ENCODE data around the gene MTR.
"Not testable (repeated sequence)": the region's sequence is repeated elsewhere in the genome, so short reads cannot be mapped to it uniquely, and the experiment has no call there.

The MTR gene

GRCh38 chr1:236865818-236866155 lies 70.7 kb downstream of the MTR start:
- DNase-seq = no peak

DNA sequence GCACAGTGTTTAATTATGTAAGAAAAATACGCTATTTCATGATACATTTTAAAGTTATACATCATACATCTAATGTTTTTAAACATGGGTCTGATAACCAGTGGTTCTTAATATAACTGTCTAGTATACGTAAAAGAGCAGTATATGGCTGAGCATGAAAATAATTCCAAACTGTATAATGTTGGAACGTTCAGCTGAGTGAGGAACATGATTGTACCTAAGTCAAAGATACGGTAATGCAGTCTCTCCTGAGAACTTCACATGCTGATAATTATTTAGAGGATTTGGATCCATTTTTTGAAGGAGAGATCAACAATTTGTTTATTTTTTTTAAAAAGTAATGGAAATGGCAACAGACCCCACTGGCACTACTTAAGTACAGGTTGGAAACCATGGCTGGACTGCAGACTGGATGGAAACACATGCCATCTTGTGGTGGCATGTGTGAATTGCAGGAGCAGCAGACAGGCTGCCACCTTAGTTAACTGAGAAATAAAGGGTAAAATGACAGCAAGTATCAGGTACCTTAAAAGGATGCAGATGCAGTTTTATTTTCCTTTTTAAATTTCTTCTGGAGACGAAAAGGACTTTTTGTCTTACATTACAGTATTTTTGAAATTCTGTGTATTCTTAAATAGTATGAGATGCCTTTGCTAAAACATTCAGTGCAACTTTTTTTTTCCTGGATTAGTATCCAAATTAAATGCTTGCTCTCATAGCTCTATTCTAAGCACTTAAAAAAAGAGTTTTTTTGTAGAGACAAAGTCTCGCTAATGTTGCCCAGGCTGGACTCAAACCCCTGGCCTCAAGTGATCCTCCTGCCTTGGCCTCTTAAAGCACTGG lies 73.8 kb downstream of the MTR start:
- peak; percentile 55 for DNase-seq

GRCh38 chr1:236869911-236870310 lies 74.8 kb downstream of the MTR start:
- DNase-seq = no peak

DNA sequence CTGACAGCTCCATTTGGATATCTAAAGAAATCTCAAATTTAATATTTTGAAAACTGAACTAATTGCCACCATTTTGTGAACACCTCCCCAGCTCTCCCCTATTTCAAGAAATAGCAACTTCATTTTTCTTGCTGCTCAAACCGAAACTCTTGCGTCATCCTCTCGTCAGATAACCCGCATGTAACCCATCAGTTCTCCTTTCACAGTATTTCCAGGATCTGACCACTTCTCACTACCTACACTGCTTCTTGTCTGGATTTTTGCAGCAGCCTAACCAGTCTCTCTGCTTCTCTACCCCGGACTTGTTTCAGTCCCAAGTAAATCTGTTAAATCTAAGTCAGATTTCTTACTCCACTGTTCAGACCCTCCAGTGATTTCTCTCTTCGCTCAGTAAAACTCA lies 75.6 kb downstream of the MTR start:
- no peak for DNase-seq

GRCh38 chr1:236872075-236872666 lies 77.1 kb downstream of the MTR start:
- DNase-seq = no peak

- no peak for DNase-seq
These were observed 80.9 kb downstream of the MTR start for GRCh38 chr1:236875975-236876374.

GRCh38 chr1:236877661-236878060 lies 82.6 kb downstream of the MTR start:
- no peak for DNase-seq

DNA sequence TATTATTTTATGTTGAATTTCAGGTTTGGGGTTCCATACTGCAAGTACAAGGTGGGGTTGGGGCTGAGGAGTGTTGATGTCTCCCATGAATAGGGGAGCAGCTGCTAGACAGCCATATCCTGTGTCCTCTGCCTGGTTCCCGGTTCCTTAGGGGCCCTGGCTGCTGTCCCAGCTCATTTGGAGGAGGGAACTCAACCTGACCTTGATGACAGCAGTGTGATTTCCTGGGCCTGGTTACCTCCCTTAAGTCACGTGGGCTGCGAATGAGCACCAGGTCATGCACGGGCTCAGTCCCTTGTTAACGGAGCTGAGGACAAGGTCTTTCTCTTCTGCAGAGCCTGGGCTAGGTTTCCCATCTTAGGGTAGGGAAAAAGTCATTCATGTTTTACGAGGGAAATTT lies 85.1 kb downstream of the MTR start:
- no peak for DNase-seq

- no peak for DNase-seq
These were observed 87.6 kb downstream of the MTR start for GRCh38 chr1:236882678-236883077.

DNA sequence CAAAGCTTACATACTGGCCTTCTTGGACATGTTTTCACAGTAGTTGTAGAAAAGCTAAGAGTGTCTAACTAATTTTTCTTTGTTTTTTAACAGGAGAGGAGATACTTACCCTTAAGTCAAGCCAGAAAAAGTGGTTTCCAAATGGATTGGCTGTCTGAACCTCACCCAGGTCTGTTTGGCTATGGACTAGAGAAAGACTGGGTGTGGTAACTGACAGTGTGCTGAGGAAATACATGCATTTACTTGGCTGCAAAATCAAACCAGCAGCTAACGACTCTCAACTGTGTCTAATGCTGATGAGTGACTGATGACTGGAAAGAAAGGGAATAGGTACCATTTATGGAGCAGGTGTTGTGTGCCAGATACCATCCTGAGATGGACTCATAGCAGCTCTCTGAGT lies 91.1 kb downstream of the MTR start:
- no peak for DNase-seq

- no peak for DNase-seq
These were observed 92.0 kb downstream of the MTR start for GRCh38 chr1:236887081-236887480.

DNA sequence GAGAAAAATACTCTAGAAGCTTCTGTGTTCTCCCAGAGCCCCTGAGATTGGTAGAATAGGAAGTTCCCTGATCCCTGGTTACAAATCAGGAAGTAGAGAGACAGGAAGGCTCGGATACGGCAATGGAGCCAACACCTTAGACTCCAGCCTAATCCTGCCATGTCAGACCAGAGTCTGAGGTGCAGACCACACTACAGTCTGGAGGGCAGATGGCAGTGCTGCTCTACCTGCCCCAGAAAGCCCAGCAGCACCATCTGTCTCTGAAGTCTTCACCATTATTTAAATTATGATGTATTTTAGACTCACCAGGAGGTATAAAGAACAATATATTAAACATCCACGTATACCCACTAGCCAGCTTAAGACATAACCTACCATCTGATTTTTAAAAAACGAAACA lies 93.0 kb downstream of the MTR start:
- DNase-seq = no peak

DNA sequence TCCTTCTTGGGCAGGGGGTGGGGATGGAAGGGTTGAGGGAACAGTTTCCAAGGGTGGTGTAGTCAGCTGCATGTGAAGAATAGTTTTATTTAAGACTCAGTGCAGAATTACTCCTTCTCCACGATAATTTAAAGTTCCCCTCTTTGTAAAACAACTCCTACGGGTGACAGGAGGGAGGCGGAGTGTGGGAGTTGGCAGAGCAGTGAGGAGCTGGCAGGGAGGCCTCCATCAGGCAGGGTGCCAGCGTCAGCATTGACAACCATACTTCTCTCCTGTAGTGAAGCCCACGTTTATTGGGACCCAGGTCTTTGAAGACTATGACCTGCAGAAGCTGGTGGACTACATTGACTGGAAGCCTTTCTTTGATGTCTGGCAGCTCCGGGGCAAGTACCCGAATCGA lies 93.8 kb downstream of the MTR start:
- no peak for DNase-seq

GRCh38 chr1:236890152-236891056 lies 95.3 kb downstream of the MTR start:
- DNase-seq = no peak

DNA sequence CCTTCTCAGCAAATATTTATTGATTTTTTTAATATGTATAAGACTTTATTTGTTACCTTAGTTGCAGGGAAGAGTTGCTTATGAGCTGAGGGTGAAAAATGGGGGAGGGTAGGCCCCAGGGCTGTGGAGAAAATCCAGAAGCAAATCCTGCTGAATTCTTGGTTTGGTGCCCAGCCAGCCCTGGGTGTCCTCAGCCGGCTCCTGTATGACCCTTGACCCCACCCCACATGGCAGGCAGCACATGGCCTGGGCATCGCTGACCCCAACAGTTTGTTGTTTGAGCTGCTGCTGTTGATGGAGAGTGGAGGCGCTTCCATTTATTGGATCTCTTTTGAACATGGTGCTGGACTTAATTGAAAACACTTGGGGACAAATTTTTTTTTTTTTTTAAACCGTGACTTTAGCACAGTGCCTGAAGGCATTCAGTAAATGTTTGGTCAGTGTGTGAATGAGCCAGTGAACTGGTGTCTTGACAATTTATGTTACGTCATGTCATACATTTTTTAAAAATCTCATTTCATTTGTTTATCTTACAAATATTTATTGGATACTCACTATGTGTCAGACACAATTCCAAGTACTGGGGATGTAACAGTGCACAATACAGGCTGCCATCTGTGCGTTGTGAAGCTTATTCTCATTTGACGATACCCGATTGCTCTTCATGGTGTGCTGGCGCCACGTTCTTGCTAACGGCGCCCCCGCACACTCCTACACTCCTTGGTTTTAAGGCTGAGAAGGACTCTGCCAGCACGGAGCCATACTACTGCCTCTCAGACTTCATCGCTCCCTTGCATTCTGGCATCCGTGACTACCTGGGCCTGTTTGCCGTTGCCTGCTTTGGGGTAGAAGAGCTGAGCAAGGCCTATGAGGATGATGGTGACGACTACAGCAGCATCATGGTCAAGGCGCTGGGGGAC lies 98.8 kb downstream of the MTR start:
- no peak for DNase-seq

GRCh38 chr1:236895665-236896387 lies 100.7 kb downstream of the MTR start:
- DNase-seq = no peak

DNA sequence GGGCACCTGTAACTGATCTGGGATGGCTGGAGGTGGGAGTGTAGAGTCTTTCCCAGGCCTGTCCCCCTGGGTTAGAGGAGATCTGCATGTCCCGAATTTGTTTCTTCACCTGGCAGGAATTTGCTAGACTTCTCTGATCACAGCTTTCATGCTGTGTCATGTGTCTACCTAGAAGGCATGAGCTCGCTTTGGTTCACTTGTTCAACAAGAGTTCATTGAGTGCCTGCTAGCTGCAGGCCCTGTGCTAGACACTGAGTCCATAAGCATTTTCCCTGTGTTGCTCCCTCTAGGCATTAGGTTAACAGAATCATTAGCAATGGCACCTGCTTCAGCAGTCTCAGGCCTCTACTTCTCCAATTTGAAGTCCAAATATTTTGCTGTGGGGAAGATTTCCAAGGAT lies 101.6 kb downstream of the MTR start:
- no peak for DNase-seq

DNA sequence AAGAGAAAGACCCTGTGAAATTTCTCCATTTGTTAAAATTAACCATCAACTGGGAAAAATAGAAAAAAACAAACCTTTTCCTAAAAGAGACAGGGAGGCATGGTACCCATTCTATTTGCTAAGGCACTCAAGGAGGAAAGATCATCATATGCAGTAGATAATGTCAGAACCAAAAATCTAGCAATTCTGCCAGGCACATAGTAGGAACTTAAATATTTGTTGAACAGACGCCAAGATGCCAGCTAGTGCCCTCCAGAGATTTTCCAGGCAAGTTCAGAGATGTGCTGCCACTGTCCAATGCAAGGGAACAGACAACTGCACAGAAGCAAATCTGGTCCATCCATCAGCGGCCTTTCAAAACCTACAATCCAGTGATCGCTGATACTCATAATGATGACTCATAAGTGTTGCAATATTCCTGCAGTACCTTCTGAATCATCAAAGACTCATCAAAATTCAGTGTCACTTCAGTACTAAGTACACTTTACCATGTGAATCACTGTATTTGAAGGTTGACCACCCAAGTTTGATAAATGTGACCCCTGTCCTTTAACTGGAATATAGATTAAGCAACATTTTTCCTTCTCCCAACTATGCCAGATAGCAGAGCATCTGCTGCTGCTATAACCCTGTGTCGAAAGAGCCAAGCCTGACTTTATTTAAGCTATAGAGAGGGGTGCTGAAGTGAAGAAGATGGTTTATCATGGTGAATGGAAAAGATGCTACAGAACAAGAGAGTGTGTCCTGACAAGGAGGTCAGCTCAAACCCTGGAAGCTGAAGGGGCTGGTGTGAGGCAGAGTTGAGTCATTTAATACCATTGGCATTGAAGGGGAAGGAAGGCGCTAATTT lies 110.0 kb downstream of the MTR start:
- no peak for DNase-seq

- no peak for DNase-seq
These were observed 112.1 kb downstream of the MTR start for GRCh38 chr1:236907205-236907604.

DNA sequence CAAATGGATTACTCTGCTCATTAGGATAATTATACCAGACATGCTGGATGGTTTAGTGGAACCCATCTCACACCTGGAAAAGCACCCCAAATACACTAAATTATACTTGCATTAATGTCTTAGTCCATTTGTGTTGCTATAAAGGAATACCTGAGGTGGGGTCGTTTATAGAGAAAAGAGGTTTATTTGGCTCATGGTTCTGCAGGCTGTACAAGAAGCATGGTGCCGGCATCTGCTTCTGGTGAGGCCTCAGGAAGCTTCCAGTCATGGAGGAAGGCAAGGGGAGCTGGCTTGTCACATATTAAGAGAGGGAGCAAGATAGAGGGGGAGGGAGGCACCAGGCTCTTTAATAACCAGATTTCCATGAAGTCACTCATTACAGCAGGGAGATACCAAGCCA lies 113.6 kb downstream of the MTR start:
- no peak for DNase-seq

- not testable (repeated sequence) for DNase-seq
These were observed 116.0 kb downstream of the MTR start for GRCh38 chr1:236911047-236911446.

All from CD4-positive, alpha-beta T cell treated with Interleukin-6 for 4 hours (primary cell).